Inflammatory macrophage treated with lipopolysaccharide for 4 hours (primary cell): ENCODE results near the gene HMX2.

ENCODE experiments used
- DNase-seq: peaks from one replicate; pipeline ENCODE4 v3.0.0-alpha.2; 2020

Gene HMX2, protein sequence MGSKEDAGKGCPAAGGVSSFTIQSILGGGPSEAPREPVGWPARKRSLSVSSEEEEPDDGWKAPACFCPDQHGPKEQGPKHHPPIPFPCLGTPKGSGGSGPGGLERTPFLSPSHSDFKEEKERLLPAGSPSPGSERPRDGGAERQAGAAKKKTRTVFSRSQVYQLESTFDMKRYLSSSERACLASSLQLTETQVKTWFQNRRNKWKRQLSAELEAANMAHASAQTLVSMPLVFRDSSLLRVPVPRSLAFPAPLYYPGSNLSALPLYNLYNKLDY

DNA sequence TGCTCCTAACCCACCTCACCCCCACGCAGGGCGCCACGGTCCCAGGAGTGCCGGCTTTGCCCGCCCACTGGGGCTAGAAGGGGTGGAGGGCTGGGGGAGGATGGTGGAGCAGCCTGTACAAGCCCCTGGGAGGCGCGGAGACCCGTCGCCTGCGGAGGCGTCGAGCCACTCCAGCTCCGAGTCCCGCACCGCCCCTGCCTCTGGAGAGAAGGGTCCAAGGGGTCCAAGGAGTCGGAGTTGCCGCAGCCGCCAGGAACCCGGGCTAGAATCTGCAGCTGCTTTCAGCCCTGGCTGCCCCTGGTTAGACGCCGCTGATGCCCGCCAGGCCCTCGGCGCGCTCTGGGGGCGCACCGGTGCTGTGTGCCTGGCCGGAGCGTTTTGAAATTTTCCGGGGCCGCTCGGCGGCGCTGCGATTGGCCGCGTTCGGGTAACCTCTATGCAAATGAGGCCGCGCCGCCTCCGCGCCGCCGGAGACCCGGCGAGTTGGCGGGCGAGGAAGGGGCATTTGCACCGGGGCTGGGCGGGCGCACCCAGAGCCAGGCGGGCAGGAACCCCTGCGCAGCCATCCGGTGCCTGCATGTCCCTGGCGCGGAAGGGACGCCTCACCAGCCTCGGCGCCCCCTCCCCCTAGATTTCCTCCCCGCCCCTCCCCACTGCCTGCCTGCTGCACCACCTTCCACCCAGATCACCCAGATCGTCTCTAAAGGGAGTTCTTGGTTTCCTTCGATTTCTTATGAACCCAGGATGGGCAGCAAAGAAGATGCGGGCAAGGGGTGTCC, at the start of gene HMX2:
HMX2 (plus strand) TSS at position 502 of the 779 bp plus-strand sequence; CDS start at position 745, 243 bp downstream.
- no peak for DNase-seq

- DNase-seq, result no peak
Observed at GRCh38 chr10:123100030-123100762, 47.7 kb upstream of the HMX2 start.

- DNase-seq, result no peak
Observed at GRCh38 chr10:123101872-123102271, 46.1 kb upstream of the HMX2 start.

DNA sequence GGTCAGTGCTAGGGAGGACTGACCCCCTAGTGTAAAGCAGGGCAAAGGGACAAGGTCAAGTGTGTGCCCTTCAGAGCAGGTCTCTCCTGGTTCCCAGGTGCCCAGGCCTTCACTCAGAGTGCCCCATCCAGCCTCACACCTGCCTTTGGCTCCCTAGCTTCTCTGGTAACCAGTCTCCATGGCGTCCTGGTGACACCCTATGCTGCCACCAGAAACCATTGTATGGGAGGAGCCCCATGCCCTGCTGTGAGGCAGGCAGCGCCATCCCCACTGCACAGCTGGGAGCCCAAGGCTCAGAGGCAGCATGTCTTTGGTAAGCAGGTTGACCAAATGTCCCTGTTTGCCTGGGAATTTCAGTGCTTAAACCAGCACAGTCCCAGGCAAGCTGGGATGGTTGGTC, 45.3 kb upstream of the HMX2 start:
- DNase-seq, result no peak

- DNase-seq, result no peak
Observed at GRCh38 chr10:123103944-123104343, 44.0 kb upstream of the HMX2 start.

GRCh38 chr10:123109466-123109865, 38.5 kb upstream of the HMX2 start:
- DNase-seq, result no peak

GRCh38 chr10:123117644-123118417, 30.1 kb upstream of the HMX2 start:
- DNase-seq, result no peak

- no peak for DNase-seq
Observed at GRCh38 chr10:123119081-123119480, 28.9 kb upstream of the HMX2 start.

DNA sequence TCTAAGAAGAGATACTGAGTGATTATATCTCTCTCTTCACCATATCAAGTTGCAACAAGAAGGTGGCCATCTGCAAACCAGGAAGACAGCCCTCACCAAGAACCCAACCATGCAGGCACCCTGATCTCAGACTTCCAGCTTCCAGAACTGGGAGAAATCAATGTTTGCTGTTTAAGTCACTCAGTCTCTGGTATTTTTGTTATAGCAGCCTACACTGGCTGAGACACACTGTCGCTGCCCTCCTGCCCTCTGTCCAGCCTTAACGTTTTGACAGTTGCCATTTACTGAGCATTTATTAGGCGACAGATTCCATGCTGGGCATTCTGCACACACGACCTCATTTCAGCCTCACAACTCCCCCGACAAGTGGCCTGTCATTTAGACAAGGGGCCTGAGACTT, 21.7 kb upstream of the HMX2 start:
- no peak for DNase-seq

DNA sequence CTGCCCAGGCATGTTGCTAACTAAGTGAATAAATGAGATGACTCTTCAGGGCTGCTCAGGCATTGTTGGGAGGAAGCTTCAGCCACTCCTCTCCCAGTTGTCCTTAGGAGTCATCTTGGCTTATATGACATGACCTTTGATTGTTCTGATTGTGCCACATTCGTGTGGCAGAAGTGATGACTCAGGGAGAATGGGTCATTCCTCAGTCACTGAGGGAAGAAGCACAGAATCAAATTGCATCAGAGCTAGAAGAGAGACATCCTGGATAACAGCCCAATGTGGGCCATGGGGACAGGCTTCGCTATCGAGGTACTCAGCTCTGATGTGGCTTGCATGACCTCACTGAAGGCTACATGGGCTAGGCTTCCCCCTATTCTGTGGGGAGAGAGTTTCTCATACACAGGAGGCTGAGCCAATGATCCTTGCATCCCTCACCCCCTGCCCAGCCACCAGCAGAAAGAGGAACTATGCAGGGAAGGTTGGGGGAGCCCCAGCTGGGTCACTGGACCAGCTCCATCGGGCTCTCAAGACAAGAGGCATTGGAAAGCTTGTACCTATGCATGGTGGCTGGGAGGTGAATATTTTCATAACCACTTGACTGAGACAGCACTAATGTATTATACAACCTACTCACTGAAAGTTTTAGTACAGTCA, 18.2 kb upstream of the HMX2 start:
- DNase-seq, result peak; percentile 63

DNA sequence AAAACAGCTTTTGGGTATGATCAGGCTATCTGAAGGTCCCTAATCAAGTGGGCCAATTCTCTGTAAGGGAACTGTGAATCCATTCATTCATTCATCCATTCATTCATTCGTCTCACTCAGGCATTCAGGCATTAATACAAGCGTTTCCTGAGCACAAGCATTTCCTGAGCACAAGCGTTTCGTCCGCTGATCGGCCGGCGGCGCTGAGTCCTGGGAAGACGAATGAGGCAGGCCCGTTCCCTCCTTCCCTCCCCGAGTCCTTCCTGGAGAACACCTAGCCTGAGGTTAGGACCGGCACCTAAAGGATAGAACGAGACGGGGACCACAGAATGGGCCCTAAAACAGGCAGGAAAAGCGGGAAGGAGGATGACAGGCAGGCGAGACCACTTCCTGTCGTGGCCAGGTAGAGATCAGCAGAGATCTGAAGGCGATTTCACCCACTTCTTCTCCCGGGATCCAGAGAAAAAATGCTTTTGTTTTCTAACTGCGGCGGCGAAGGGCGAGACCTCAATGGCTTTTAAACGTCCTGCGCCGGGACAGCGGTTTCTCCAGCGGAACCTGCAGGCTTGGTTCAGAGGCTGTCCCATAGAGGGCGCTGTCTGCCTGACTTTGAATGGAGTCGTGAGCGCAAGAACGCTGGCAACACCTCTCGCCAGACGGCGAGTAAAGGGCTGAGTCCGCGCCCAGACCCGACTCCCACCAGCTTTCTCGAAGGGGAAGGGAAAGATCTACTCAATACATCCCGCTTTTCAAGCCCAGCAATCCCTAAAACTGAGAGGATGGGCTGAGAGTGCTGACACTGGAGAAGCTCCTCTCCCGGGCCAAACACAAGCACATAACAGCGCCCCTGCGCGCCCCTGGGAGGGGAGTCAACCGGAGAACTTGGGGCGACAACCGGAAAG, 15.1 kb upstream of the HMX2 start:
- peak; percentile 77 for DNase-seq

- no peak for DNase-seq
Observed at GRCh38 chr10:123133541-123134342, 14.2 kb upstream of the HMX2 start.

DNA sequence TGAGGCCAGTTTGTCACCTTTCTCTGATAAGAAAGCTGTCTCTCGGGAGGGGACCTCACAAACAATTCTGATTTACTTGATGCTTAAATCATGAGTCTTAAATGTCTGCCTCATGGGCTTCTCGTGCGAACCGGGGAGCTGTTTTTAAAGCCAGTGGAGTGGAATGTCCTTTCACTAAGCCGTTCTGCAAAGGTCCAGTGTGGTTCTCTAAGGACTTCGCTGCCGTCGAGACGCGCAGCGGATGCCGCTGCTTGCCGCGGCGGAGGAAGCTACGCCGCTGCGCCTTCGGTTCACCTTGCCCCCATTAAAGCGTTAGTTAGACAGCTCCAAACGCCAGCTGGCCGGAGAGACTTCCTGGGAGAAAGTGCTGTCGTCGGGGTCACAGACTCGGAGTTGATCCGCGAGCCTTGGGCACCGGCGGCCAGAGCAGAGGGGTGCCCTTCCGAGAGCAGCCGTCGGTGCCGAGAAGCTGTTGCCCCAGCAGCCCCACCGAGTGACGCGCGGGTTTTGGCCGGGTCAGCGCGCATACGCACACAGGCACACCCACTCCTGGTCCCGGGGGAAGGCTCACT, 13.5 kb upstream of the HMX2 start:
- DNase-seq, result no peak

- DNase-seq, result no peak
Observed at GRCh38 chr10:123134915-123135414, 13.0 kb upstream of the HMX2 start.

- DNase-seq, result peak; percentile 36
Observed at GRCh38 chr10:123135415-123136141, 12.4 kb upstream of the HMX2 start, which contains the start of gene HMX3. Gene HMX3 (plus strand): TSS chr10:123135970. CDS start chr10:123136051, 81 bp downstream.

DNA sequence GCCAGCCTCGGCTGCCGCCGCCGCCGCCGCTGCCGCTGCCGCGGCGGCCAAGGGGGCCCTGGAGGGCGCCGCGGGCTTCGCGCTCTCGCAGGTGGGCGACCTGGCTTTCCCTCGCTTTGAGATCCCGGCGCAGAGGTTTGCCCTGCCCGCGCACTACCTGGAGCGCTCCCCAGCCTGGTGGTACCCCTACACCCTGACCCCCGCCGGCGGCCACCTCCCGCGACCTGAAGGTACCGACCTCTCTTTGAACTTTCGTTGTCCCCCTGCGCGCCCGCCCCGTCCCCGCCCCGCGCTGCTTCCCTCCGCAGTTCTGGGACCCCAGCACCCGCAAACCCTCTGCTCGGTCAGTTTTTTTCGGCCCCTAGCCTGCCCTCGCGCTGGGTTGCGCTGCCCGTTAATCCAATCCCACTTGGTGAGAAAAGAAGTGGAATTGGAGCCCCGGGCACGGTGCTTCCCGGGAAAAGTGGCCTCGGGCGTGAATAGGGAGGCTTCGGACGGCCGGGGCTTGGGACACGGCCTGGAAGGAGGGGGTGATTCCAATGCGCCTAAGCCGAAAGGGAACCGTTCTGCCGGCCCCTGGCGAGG, 11.6 kb upstream of the HMX2 start:
- DNase-seq, result no peak

DNA sequence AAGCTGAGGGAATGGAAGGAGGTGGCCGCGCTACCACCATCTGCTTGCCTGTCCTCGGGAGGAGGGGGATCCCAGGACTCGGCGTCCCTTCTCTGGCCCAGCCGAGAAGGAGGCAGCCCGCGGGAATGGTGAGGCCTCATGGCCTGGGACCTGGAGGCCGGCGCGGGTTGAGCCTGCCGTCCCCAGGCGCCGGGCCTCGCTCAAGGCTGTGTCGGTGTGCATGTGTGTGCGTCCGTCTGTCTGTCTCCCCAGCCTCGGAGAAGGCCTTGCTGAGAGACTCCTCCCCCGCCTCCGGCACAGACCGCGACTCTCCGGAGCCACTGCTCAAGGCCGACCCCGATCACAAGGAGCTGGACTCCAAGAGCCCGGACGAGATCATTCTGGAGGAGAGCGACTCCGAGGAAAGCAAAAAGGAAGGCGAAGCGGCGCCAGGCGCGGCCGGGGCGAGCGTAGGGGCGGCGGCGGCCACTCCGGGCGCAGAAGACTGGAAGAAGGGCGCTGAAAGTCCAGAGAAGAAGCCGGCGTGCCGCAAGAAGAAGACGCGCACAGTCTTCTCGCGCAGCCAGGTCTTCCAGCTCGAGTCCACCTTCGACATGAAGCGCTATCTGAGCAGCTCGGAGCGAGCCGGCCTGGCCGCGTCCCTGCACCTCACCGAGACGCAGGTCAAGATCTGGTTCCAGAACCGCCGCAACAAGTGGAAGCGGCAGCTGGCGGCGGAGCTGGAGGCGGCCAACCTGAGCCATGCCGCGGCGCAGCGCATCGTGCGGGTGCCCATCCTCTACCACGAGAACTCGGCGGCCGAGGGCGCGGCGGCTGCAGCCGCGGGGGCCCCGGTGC, 10.9 kb upstream of the HMX2 start:
- DNase-seq, result no peak

GRCh38 chr10:123139165-123139520, 8.8 kb upstream of the HMX2 start:
- no peak for DNase-seq
